ENCODE measurements around the gene PLEKHM3.

GRCh38 chr2:207876842-207877535, 148.3 kb downstream of the PLEKHM3 start:
- TF ChIP-seq POLR2A (IDR thresholded peaks at IDR 0.05; ENCODE audit: low read depth, low read length) (no peak), CTCF (conservative IDR thresholded peaks at IDR 0.05; ENCODE audit: low read depth, low read length) (no peak), RFX5 (IDR thresholded peaks at IDR 0.05; ENCODE audit: low read depth, low read length) (no peak), CEBPB (IDR thresholded peaks at IDR 0.05; ENCODE audit: low read depth, low read length) (no peak), USF2 (IDR thresholded peaks at IDR 0.05; ENCODE audit: low read depth, low read length) (no peak), RCOR1 (IDR thresholded peaks at IDR 0.05; ENCODE audit: insufficient replicate concordance, low read length) (no peak), RAD21 (IDR thresholded peaks at IDR 0.05; ENCODE audit: low read length) (no peak), FOS (IDR thresholded peaks at IDR 0.05; ENCODE audit: low read depth, low read length) (no peak), ELK1 (IDR thresholded peaks at IDR 0.05; ENCODE audit: borderline replicate concordance, low read depth, low read length) (no peak)

All from IMR-90 (cell line).